ENCODE data around the gene LSR.

DNA sequence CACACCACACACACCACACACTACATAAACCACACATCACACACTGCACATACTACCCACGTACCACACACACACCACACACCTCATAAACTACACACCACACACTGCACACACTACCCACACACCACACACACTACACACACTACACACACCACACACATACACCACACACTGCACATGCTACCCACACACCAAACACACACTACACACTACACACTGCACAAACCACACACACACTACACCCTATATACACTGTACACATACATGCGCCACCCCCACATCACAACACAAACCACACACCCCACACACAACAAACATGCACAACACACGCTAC, 48.7 kb downstream of the LSR start:
- TF ChIP-seq, protein P1, sequence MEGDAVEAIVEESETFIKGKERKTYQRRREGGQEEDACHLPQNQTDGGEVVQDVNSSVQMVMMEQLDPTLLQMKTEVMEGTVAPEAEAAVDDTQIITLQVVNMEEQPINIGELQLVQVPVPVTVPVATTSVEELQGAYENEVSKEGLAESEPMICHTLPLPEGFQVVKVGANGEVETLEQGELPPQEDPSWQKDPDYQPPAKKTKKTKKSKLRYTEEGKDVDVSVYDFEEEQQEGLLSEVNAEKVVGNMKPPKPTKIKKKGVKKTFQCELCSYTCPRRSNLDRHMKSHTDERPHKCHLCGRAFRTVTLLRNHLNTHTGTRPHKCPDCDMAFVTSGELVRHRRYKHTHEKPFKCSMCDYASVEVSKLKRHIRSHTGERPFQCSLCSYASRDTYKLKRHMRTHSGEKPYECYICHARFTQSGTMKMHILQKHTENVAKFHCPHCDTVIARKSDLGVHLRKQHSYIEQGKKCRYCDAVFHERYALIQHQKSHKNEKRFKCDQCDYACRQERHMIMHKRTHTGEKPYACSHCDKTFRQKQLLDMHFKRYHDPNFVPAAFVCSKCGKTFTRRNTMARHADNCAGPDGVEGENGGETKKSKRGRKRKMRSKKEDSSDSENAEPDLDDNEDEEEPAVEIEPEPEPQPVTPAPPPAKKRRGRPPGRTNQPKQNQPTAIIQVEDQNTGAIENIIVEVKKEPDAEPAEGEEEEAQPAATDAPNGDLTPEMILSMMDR (IDR thresholded peaks at IDR 0.05): no peak
- no peak for TF ChIP-seq POLR2A (IDR thresholded peaks at IDR 0.05)

Data from body of pancreas (tissue), 4 donors.